ENCODE data around the gene CELSR1.
"Not testable (repeated sequence)": the region's sequence is repeated elsewhere in the genome, so short reads cannot be mapped to it uniquely, and the experiment has no call there.

CELSR1 gene

DNA sequence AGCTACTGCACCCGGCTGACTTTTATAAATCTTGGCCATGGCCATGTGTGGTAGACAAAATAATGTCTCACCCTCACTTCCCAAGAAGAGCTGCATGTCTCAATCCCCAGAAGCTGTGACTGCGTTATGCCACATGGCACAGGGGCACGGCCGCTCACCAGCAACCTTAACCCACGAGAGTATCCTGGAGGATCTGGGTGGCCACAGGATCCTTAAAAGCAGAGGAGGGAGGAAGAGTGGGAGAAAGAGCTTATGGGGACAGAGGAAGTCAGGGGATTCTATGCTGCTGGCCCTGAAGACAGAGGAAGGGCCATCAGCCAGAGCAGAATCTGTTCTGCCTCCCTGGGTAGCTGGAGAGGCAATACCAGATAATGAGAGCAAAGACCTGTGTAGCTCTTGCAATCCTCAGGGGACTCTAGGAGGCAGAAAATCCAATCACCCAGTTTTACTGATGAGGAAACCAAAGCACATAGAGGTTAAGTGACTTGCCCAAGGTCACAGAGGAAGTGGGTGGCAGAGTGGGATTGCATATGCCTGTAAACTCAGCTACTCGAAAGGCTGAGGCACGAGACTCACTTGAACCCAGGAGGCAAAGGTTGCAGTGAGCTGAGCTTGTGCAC, 55.3 kb downstream of the CELSR1 start:
- Mint-ChIP-seq H3K9me3 (no peaks in the 10 kb centered on the region), H3K4me1 (peaks cover 16% of the 10 kb centered on the region), H3K36me3 (ENCODE audit: low read depth) (no peaks in the 10 kb centered on the region), H3K4me3 (no peak overlapping the region), H3K27ac (no peak overlapping the region), H3K27me3 (peaks cover 11% of the 10 kb centered on the region)
- no peak for ATAC-seq
- no peak for DNase-seq

DNA sequence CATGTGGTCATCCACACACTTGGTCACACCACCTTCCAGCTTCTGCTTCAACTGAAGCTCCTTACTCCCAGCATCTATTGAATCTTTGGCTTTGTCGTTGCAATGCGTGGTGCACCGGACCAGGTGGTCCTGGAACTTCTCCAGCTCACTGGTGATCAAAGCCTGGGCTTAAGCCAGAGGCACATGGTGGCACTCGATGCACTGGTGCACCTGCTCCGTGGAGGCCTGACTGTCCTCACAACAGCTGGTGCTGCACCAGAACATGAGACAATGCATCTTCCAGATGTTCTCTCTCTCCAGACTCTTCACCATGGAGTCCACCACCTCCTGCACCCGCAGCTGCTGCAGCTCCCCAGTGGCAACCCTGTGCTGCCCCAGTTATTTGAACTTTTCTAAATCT, 56.0 kb downstream of the CELSR1 start:
- H3K27ac Mint-ChIP-seq: no peak overlapping the region
- H3K9me3 Mint-ChIP-seq: no peaks in the 10 kb centered on the region
- DNase-seq (no peak), ATAC-seq (no peak)
- no peaks in the 10 kb centered on the region for H3K36me3 Mint-ChIP-seq (ENCODE audit: low read depth)
- H3K4me3 Mint-ChIP-seq: no peak overlapping the region
- peaks cover 15% of the 10 kb centered on the region for H3K27me3 Mint-ChIP-seq
- peaks cover 21% of the 10 kb centered on the region for H3K4me1 Mint-ChIP-seq

DNA sequence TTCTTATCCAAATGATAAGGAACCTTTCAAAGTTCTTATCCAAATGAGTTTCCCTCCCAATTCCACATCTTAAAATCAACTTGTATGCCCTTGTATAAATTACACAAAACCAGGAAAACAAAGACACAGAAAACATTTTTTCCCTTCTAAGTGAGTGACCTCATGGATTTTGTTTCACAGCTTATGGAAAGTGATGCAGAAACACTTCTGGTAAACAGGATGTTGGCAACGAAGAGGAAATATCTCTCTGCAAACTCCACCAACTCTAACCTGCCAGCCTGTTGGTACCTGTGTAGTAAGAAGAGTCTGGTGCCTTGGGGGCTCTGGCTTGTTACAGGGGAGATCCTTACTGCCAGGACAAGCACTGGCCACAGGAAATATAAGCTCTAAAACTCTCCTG, 57.0 kb downstream of the CELSR1 start:
- Mint-ChIP-seq H3K36me3 (ENCODE audit: low read depth) (no peaks in the 10 kb centered on the region), H3K27ac (no peak overlapping the region), H3K4me3 (no peak overlapping the region), H3K4me1 (peaks cover 21% of the 10 kb centered on the region), H3K9me3 (no peaks in the 10 kb centered on the region), H3K27me3 (peaks cover 15% of the 10 kb centered on the region)
- ATAC-seq: no peak
- no peak for DNase-seq

DNA sequence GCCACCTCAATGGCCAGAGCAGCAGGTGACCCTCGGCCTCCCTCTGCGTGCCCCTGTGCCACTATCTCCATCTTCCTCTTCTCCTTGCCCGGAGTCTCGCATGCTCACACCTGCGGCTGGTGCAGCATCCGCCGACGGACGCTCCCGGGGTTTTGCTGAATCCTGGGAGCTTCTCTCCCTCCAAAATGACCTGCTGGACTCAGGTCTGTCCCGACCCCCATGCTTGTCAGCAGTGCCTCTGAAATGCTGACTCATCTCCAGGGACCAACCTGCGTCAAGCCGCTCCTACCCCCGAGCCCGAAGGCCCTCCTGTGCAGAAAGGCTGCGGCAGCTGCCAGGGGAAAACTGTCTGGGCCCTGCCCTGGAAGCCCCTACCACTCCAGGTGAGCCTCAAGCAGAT, 58.4 kb downstream of the CELSR1 start:
- Mint-ChIP-seq H3K36me3 (ENCODE audit: low read depth) (no peaks in the 10 kb centered on the region), H3K4me3 (no peak overlapping the region), H3K27ac (no peak overlapping the region), H3K27me3 (peaks cover 21% of the 10 kb centered on the region), H3K4me1 (peaks cover 21% of the 10 kb centered on the region), H3K9me3 (no peaks in the 10 kb centered on the region)
- DNase-seq (no peak), ATAC-seq (no peak)

DNA sequence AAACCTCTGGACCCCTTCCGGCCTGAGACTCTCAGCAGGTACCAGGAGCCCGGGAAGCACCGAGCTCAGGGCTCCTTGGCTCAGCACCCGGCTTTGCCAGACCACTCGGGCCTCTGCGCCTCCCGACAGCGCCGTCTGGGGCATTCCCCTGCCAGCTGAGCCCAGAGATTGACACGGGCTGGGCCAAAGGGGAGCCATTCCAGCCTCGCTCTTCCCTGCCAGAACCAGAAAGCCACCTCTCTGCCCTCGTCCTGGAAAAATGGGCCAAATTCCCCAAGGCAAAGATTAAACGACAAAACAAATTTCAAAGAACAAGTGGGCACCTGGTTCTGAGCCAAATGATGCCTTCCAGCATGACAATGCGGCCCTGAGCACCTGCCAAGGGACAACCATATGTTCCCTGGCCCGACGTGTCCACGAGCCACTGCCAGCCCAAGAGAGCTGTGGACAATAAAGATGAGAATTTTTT, 59.3 kb downstream of the CELSR1 start:
- Mint-ChIP-seq H3K4me1 (peaks cover 15% of the 10 kb centered on the region), H3K36me3 (ENCODE audit: low read depth) (no peaks in the 10 kb centered on the region), H3K27me3 (peaks cover 21% of the 10 kb centered on the region), H3K27ac (no peak overlapping the region), H3K4me3 (no peak overlapping the region), H3K9me3 (no peaks in the 10 kb centered on the region)
- DNase-seq: no peak
- ATAC-seq: no peak

DNA sequence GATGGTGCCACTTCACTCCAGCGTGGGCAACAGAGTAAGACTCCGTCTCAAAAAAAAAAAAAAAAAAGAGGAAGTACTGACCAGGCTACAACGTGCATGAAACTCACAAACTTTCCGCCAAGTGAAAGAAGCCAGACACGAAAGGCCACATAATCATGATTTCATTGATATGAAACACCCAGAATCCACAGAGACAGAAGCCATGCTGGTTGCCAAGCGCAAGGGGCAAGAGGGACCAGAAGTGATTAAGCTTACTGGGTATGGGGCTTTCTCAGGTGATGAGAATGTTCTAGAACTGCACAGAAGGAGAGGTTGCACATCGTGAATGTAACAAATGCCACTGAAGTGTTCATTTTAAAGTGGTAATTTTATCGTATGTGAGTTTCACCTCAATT, 60.9 kb downstream of the CELSR1 start:
- no peaks in the 10 kb centered on the region for H3K9me3 Mint-ChIP-seq
- peaks cover 10% of the 10 kb centered on the region for H3K4me1 Mint-ChIP-seq
- H3K27ac Mint-ChIP-seq: peak overlapping the region; percentile 16
- ATAC-seq (peak; percentile 46), DNase-seq (no peak)
- no peak overlapping the region for H3K4me3 Mint-ChIP-seq
- H3K27me3 Mint-ChIP-seq: peaks cover 17% of the 10 kb centered on the region
- H3K36me3 Mint-ChIP-seq (ENCODE audit: low read depth): no peaks in the 10 kb centered on the region

DNA sequence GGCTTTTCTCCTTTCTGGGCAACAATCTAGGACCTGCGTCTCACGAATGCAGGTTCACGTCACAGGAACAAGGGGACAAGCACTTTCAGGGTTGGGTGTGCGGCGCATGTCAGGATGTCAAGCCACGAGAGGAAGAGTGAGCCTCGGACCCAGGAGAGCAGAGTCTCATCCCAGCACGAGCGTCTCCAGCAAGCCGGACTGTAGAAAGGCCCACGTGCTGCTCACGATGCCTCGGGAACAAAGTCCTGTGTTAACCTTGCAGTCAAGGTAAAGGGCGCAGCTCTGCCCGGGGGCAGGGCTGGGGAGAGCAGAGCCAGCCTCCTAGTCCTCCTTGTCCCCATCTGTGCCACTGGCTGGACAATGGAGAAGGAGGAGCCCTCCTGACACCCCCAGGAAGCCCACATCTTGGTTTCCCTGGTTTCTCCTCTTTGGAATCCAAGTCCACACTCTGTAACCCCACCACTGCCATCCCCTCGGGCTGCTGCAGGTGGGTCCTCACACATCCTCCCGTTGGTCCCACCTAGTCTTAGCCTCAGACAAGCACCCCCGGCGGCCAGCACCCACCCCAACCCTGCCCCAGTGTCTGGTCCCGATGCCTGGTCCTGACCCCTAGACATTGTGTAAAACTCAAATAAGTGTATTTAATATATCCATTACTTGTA, 63.4 kb downstream of the CELSR1 start:
- no peak overlapping the region for H3K4me3 Mint-ChIP-seq
- H3K4me1 Mint-ChIP-seq: peaks cover 4% of the 10 kb centered on the region
- H3K9me3 Mint-ChIP-seq: no peaks in the 10 kb centered on the region
- DNase-seq: no peak
- H3K27ac Mint-ChIP-seq: no peak overlapping the region
- peaks cover 10% of the 10 kb centered on the region for H3K27me3 Mint-ChIP-seq
- no peaks in the 10 kb centered on the region for H3K36me3 Mint-ChIP-seq (ENCODE audit: low read depth)
- no peak for ATAC-seq

DNA sequence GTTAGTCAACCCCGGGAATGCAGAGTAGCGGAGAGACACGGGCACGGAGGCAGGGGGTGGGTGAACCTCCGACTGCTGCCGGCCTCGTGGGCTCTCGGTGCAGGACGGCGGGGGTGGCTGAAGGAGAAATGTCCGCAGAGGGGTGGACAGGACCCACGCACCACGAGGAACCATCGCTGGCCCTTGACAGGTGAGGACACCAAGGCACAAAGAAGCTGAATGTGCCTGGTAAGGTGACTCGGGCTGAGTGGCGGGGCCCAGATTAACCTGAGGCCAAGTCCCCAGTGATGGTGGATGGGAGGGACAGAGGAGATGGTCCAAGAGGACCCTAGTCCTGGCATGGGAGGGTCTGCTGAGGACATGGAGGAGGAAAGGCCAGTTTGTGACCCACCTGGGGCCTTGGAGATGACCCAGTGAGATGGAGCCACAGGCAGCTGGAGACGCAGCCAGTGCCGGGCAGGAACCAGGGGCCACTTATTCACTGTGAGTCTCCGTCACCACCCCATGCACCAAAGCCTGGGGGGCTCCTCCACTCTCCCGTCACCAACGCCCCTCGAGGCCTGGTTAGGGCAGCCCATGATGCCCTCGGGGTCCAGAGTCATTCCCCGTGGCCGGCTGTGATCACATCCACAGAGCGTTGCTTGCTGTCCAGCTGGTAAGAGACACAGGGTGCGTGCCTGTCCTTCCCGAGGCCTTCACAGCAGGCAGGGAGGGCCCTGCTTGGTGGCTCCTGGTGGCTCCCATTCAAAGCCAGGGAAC, 64.2 kb downstream of the CELSR1 start:
- DNase-seq (no peak), ATAC-seq (no peak)

DNA sequence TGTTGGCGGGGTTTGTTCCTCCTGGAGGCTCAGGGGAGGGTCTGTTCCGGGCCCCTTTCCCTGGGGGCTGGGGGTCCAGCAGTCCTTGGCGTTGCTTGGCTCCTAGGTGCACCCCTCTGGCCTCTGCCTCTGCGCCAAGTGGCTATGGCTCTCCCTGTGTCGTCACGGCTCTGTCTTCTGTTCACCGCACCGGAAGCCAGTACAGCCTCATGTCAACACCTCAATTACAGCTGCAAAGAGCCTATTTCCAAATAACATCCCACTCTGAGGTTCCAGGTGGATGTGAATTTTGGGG, 64.8 kb downstream of the CELSR1 start:
- no peak overlapping the region for H3K4me3 Mint-ChIP-seq
- no peak overlapping the region for H3K27ac Mint-ChIP-seq

More for the DNA sequence above, 64.2 kb downstream of the CELSR1 start:
- Mint-ChIP-seq H3K4me3 (no peak overlapping the region), H3K27me3 (peaks cover 9% of the 10 kb centered on the region), H3K9me3 (no peaks in the 10 kb centered on the region), H3K27ac (no peak overlapping the region), H3K36me3 (ENCODE audit: low read depth) (no peaks in the 10 kb centered on the region), H3K4me1 (peaks cover 4% of the 10 kb centered on the region)

DNA sequence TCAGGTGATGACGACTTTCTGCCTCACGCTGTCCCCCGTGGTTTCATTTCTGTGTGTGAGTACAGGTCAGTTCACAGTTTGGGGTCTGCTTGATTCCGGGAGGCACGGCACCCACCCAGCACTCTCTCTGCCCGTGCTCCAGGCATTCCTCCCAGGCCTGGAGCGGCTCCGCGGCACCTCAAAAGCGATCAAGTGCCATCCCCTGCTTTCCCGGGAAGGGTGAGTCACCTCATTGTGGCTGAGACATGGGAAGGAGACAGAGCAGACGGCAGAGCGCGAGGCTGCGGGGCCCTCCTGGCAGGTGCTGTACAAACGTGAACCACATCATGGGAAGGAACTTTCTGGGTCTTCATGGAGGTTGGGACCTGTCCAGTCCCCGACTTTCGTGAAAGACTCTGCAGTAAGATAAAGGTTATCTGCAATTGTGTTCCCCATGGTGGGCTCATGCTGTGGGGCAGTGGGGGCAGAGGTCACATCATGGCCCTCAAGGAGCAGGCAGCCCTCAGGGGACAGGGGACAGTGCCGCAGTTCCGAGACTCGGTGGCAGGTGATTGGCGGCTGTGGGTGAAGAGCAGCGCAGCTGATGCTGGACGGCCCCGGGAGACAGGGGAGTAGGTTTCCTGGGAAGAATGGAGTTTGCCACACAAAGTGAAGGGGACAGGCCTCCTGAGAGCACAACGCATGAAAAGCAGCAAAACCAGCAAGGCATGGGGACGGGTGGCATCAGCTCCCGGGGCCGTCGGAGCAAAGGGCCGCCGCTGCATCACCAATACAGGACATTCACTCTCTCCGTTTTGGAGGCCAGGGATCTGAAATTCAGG, 65.3 kb downstream of the CELSR1 start:
- Mint-ChIP-seq H3K4me1 (peaks cover 4% of the 10 kb centered on the region), H3K9me3 (no peaks in the 10 kb centered on the region), H3K4me3 (no peak overlapping the region), H3K27ac (no peak overlapping the region), H3K27me3 (peaks cover 9% of the 10 kb centered on the region), H3K36me3 (ENCODE audit: low read depth) (no peaks in the 10 kb centered on the region)
- ATAC-seq (no peak), DNase-seq (no peak)

More for the DNA sequence above, 64.8 kb downstream of the CELSR1 start:
- H3K4me1 Mint-ChIP-seq: peaks cover 4% of the 10 kb centered on the region
- peaks cover 9% of the 10 kb centered on the region for H3K27me3 Mint-ChIP-seq
- no peaks in the 10 kb centered on the region for H3K36me3 Mint-ChIP-seq (ENCODE audit: low read depth)
- no peak for ATAC-seq
- no peaks in the 10 kb centered on the region for H3K9me3 Mint-ChIP-seq
- no peak for DNase-seq

DNA sequence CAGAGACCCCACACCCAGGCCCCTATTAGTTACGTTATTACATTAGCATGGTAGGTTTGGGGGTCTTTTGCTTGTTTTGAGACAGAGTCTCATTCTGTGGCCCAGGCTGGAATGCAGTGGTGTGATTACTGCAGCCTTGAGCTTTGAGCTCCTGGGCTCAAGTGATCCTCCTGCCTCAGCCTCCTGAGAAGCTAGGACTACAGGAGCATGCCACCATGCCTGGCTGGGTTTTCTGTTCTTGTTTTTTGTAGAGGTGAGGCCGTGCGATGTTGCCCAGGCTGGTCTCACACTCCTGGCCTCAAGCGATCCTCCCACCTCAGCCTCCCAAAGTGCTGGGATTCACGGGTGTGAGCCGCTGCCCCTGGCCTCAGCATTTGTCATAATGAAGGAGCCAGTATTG, 66.1 kb downstream of the CELSR1 start:
- H3K27me3 Mint-ChIP-seq; H3K27ac Mint-ChIP-seq; DNase-seq; H3K36me3 Mint-ChIP-seq (ENCODE audit: low read depth); H3K4me1 Mint-ChIP-seq; ATAC-seq; H3K9me3 Mint-ChIP-seq; H3K4me3 Mint-ChIP-seq: not testable (repeated sequence)

DNA sequence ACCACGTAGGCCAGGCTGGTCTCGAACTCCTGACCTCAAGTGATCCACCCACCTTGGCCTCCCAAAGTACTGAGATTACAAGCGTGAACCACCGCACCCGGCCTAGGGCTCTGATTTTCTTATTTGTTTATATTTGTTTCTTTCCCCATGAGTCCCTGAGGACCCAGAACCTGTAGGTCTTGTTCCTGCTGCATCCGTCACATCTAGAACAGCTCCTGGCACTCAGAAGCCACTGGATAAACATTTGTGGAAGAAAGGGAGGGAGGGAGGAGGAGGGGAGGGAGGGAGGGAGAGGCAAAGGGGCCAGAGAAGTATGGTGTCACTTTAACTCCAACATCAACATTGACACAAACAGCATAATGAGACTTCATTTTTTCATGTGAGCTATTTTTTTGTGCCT, 67.7 kb downstream of the CELSR1 start:
- Mint-ChIP-seq H3K27me3 (peaks cover 2% of the 10 kb centered on the region), H3K27ac (no peak overlapping the region), H3K36me3 (ENCODE audit: low read depth) (no peaks in the 10 kb centered on the region), H3K9me3 (no peaks in the 10 kb centered on the region), H3K4me1 (no peaks in the 10 kb centered on the region), H3K4me3 (no peak overlapping the region)
- no peak for DNase-seq
- ATAC-seq: no peak

DNA sequence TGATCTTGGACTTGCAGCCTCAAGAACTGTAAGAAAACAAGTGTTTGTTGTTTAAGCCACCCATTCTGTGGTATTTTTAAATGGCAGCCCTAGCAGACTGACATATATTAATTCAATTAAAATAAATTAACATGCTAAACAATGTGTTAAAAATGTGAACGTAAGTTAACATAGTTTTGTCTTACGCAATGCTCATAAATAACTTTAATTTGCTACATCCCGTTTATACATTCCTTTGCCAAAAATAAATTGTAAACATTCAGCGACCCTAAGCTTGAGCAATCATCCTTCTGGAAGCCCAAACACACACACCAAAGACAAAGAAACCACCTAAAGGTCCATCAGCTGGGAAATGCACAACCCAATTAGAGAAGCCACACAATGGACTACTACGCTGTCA, 70.4 kb downstream of the CELSR1 start:
- DNase-seq (no peak), ATAC-seq (no peak)
- Mint-ChIP-seq H3K9me3 (no peaks in the 10 kb centered on the region), H3K4me3 (no peak overlapping the region), H3K27ac (no peak overlapping the region), H3K4me1 (no peaks in the 10 kb centered on the region), H3K27me3 (peaks cover 5% of the 10 kb centered on the region), H3K36me3 (ENCODE audit: low read depth) (no peaks in the 10 kb centered on the region)

DNA sequence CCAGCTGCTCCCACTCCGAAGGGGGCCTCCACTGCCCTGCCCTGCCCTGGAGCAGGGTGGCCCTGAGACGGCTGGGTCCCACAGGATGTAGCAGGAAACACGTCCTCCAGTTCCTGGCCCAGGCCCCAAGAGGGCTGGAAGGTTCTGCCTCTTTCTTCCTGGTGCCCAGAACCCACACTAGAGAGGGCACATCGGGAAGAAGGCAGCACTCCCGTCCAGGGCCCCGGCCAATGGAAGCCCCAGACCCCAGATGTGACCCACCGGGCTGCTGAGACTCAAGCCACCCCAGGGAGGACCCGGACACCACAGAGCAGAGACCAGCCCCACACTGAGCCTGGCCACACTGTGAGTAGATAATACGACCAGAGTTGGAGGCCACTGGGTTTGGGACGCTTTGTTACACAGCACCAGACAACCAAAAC, 71.2 kb downstream of the CELSR1 start:
- Mint-ChIP-seq H3K36me3 (ENCODE audit: low read depth) (no peaks in the 10 kb centered on the region), H3K27me3 (peaks cover 5% of the 10 kb centered on the region), H3K4me3 (no peak overlapping the region), H3K4me1 (no peaks in the 10 kb centered on the region), H3K9me3 (no peaks in the 10 kb centered on the region), H3K27ac (no peak overlapping the region)
- DNase-seq (no peak), ATAC-seq (no peak)

All from activated naive CD8-positive, alpha-beta T cell treated with anti-CD3 and anti-CD28 coated beads, Interleukin-2, amount 50 U/mL, for 24 hours (primary cell).